ENCODE results near the gene IGSF21.

The IGSF21 gene

DNA sequence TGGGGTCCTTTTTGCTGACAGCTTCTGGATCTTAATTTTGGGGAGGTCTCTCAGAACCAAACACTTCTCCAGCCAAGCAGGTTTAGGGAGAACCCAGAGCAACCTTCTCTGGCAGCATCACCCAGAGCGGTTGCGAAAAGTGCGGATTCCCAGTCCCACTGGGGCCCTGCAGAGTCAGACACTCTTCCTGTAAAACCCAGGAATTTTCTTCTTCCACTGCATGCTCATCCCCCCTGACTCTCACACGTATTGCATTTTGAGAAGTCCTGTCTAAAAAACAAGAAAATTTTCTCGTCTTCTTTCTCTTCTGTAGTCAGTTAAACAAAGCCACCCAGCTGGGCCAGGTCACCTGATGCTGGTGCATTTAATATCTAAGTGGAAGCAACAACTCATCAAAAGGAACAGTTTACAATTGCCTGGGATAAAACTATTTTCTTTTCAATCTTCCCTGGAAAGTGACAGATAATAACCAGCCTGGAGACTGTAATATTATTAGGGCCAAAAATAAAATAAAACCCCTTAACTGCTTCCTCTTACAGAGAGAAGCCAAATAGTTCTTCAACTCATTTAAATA, 156.0 kb downstream of the IGSF21 start:
- no peak for DNase-seq (ENCODE audit: low spot score)

DNA sequence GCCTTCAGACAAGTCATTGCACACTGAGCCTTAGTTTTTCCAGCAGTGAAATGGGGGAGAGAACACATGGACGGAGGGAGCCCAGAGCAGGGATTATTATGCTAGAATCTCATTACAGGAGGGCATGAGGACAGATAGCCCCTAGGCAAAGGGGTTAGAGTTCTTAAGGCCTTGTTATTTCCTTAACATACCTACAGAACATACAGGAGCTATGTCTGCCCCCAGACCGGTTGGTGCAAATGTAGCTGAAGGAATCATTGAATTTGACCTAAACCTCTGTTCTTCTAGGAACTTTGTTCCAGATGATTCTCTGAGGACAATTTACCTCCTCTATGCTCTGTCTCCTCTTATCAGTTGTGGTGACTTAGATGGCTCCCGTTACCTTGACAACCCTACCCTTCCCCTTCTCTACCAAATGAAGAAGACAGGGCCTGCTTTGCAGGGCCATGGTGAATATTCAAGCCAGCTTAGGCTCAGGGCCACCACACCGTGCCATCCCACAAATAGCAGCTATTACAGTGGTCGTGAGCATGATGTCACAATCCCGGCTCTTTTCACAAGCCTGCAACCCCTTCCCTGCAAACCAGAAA, 156.9 kb downstream of the IGSF21 start:
- no peak for DNase-seq (ENCODE audit: low spot score)

GRCh38 chr1:18265641-18266040, 158.0 kb downstream of the IGSF21 start:
- no peak for DNase-seq (ENCODE audit: low spot score)

DNA sequence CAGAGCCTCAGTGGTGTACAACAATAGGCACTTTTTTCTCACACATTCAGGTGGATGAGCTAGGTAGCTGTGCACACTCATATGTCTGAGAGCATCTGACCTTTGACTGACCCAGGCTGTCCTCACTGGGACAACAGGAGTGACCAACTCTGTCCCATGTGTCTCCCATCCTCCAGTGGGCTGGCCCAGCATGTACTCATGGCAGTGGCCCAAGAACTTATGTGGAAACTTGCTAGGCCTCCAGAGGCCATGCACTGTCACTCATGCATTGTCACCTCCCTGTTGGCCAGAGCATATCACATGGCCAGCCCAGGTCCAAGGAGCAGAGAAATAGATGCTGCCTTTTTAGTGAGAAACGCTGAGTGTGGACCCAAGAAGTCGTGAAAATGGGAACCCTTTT, 158.8 kb downstream of the IGSF21 start:
- no peak for DNase-seq (ENCODE audit: low spot score)

DNA sequence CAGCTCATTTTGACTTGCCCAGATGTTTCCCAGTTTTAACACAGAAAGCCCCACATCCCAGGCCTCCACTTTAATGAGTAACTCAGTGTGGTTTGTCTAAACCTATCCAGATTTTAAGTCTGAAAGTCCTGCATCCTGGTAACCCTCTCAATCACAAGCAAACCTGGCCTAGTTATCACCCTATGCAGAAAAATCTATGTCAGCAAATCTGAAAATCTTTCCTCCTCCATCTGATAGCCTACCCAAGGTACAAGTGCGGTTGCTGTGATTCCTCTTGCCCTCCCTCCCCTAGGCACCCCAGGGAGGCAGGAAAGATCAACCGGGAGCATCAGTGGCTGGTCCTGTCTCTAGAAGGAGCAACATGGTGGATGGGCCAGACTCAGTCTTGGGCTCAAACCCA, 163.7 kb downstream of the IGSF21 start:
- no peak for DNase-seq (ENCODE audit: low spot score)

- DNase-seq (ENCODE audit: low spot score), result no peak
These were observed 171.3 kb downstream of the IGSF21 start for GRCh38 chr1:18278946-18279345.

GRCh38 chr1:18279351-18280074, 171.9 kb downstream of the IGSF21 start:
- DNase-seq (ENCODE audit: low spot score), result no peak

DNA sequence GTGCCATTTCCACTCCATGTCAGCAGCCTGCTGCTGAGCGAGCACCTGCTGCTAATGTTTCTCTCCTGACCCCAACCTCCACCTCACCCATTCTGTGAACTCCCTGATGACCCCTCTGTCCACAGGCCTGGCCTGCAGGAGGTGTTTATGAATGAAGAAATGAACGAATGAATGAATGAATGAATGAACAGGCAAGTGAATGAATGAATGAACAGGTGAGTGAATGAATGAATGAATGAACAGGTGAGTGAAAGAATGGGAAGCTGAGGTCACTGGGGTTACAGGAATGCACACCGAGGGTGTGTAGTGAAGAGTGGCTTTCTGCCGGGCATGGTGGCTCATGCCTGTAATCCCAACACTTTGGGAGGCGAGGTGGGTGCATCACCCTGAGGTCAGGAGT, 173.4 kb downstream of the IGSF21 start:
- DNase-seq (ENCODE audit: low spot score), result no peak

- no peak for DNase-seq (ENCODE audit: low spot score)
These were observed 175.4 kb downstream of the IGSF21 start for GRCh38 chr1:18282851-18283600.

DNA sequence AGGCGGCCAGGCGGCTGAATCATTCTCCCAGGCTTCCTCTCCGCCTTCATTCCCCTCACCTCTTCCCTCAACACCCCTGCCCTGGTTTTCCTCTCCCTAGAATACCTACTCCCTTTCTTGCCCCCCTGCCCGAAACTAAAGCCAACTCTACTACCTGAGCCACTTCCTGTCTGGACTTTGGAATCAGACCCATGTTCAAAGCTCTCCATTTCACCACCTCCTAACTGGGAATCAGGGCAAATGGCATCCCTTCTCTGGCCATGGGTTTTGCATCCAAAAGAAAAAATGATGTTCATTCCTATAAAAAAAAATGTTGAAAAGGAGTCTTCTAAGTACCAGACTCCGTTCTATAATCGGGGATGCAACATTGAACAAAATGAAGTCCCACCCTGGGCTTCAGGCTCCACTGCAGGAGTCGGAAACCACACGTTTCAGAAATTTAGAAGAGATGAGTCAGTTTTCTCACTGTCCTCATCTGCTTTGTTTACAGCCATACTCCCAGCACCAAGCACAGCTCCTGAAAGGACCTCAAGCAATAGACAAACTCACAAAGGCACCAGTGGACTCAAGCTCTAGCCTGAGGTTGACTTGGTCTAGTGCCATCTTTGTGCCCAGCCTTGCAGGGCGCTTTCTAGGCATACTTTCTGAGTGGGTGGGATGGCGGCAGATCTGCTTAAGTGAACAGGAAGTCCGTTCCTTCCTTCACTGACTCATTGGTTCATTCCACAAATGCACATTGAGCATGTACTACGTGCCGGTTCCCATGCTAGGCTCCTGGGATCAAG, 176.2 kb downstream of the IGSF21 start:
- no peak for DNase-seq (ENCODE audit: low spot score)

DNA sequence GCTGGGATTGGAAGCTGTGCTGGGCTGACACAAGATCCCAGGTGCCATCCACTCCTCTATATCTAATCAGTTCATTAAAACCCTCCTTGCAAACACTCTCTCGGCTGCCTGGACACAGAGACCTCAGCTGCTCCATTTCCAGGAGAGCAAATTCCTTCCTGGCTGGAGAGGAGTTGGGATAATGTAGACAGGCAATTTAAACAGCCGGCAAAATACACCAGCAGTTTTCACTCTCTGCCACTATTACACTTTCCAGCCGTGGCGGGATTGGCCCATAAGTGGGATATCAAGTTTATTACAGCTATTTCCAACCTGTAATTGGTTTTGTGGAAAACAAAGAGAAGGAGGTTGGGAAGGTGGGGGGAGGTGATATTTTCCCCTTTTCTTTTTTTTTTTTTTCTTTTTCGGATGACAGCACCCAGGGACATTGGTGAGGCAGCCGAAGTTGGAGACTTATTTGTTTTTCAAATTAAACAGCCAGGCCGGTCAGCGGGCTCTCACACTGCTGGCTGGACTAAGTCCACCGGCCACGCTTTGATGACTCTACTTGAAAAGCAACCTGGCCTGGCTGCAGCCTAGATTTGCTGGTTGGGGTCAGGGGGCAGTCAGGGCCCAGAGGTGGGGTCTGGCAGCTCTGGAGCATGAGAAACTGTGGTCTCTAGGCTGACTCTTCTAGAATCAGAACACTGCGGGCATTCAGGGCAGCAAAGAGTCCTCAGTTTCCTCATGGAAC, 177.4 kb downstream of the IGSF21 start:
- no peak for DNase-seq (ENCODE audit: low spot score)

DNA sequence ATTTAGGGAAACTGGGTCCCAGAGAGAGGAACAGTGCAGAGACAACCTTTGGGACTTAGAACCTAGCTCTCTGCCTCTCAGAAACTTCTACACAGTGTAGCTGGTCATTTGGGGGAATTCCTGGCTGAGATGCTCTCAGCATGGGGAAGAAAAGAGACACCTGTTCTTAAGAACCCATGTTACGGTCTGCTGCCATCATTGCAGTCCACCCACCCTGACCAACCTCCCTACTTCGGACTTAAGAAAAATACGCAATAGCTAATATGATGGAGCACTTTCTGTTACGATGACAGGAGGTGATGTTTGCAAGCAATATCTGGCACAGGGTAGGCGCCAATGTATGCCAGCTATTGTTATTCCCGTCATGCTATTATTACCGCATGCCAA, 177.9 kb downstream of the IGSF21 start:
- no peak for DNase-seq (ENCODE audit: low spot score)

DNA sequence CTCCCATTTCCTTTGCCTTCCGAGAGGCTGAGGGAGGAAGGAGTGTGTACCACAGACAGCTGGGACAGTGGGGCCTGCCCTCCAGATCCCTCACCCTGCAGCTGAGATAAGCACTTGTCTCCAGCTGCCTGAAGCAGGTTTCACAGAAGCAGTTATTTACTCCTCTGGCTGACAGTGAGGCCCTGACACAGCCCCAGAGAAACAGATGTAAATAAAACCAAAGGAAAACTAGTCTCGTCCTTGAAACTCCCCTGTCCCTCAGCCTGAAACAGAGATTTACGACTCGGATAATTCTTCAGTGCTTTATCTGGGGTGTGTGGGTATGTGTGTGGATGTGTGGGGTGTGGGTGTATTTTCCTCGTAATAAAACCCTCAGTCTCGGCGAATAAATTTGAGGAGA, 181.1 kb downstream of the IGSF21 start:
- no peak for DNase-seq (ENCODE audit: low spot score)

DNA sequence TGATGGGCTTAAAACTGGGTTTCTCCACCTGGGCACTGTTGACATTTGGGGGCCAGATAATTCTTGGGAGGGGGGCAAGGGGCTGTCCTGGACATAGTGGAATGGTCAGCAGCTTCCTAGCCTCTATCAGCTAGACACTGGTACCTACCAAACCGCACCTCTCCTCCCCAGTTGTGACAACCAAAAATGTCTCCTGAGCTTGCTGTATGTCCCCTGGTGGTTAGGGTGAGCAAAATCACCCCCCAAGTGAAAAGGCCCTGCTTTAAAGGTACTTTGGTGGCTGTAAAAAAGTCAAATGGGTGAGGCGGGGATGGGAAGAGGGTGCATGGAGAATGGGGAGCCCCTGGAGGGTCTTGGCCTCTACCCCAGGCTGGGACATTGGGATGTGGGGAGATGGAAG, 182.0 kb downstream of the IGSF21 start:
- DNase-seq (ENCODE audit: low spot score), result no peak

- DNase-seq (ENCODE audit: low spot score), result no peak
These were observed 183.3 kb downstream of the IGSF21 start for GRCh38 chr1:18290740-18291412.

- no peak for DNase-seq (ENCODE audit: low spot score)
These were observed 184.9 kb downstream of the IGSF21 start for GRCh38 chr1:18292531-18292930.

DNA sequence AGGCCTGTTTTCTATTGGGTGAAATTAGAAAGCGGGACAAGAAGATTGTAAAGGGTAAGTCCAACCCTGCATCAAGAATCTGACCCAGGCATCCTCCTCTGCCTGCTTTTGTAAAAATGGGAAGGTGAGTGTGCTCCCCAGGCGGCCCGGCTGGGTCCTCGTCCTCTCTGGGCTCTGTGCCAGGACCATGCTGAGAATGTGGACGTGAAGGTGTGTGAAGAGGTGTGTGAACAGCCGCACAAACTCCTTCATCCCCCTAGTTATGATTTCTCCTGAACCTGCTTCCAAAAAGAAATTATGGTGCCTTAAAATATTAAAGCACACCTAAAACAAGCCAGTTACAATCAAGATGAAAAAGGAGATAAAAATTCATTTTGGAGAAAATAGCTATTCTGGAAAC, 185.7 kb downstream of the IGSF21 start:
- no peak for DNase-seq (ENCODE audit: low spot score)

GRCh38 chr1:18294437-18295176, 187.0 kb downstream of the IGSF21 start:
- DNase-seq (ENCODE audit: low spot score), result no peak

GRCh38 chr1:18297896-18298648, 190.5 kb downstream of the IGSF21 start:
- no peak for DNase-seq (ENCODE audit: low spot score)

All from globus pallidus (tissue), 1 donor.